Cardiac muscle cell (in vitro differentiated cells and primary cell): ENCODE data around the gene FBXL7. TPM values are rescaled to one million over a fixed set of nuclear protein-coding genes. Genes with fewer than 3 reads are reported as not detected.

Source experiments
- DNase-seq, 2 donors: peaks; one replicate each; pipeline versions ENCODE4 v3.0.0 to v3.0.0-alpha.2; 2010 to 2017; ENCODE audit warnings: low read depth in 1 of 2, low spot score in 1 of 2
- H3K27ac ChIP-seq: fragments of 200-600 bp; sonication (generic); 2 replicates; pipeline ENCODE4 v1.5.1; 2016
- H3K27me3 ChIP-seq: fragments of 200-600 bp; sonication (generic); 2 replicates; pipeline ENCODE4 v1.6.0; 2016; ENCODE audit warnings: control low read depth
- H3K36me3 ChIP-seq: fragments of 200-600 bp; sonication (generic); 2 replicates; pipeline ENCODE4 v1.5.1; 2016; ENCODE audit warnings: control low read depth
- H3K4me1 ChIP-seq: fragments of 200-600 bp; sonication (generic); 2 replicates; pipeline ENCODE4 v1.8.1; 2017; ENCODE audit warnings: low read depth, mild to moderate bottlenecking, mixed run types
- H3K4me3 ChIP-seq: fragments of 200-600 bp; sonication (generic); 2 replicates; pipeline ENCODE4 v1.5.1; 2016; ENCODE audit warnings: mild to moderate bottlenecking
- H3K9me3 ChIP-seq: fragments of 200-600 bp; sonication (generic); 2 replicates; pipeline ENCODE4 v1.5.1; 2017; ENCODE audit warnings: low read depth, mild to moderate bottlenecking, control low read depth
- polyA plus RNA-seq: library from polyadenylated mRNA; unstranded; fragments of >200 nt; fragmentation: Nextera tagmentation; extraction: Ambion mirVana; gene quantifications from 2 replicates; pipeline ENCODE4 v1.2.1, GENCODE V29; 2016
- total RNA-seq: library from RNA; depleted of rRNA; stranded (reverse); fragments of >200 nt; gene quantifications from 2 replicates; pipeline ENCODE4 v1.2.3, GENCODE V29; 2016
- TF ChIP-seq, protein P1 (sequence below): IDR thresholded peaks from 2 replicates; pipeline ENCODE4 v1.5.1; 2012; ENCODE audit warnings: low read depth, mild to moderate bottlenecking, low read length

The FBXL7 gene
- total and polyA plus RNA-seq, 2 experiments from 2014 or later: 16.7 to 22.5 TPM

DNA sequence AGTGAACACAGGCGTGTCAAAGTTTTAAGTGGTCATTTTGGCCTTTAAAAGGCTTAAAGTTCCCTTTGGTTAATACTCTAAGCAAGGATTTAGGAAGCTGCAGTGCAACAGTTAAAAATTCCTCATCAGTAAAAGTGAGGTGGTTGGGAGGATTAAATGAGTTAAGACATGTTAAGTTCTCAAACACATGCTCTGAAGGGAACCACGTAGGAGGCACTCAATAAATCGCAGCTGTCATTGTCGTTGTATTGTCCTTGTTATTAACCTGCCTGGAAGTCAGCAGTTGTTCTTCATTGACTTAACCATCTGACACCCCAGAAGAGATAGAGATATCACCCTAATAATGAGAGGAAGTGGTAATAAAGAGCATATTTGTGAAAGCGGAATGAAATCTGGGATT, 432.1 kb downstream of the FBXL7 start:
- Histone ChIP-seq H3K9me3 (no peaks in the 10 kb centered on the region), H3K4me1 (peaks cover 19% of the 10 kb centered on the region), H3K27ac (no peak overlapping the region), H3K27me3 (no peaks in the 10 kb centered on the region), H3K4me3 (no peak overlapping the region), H3K36me3 (no peaks in the 10 kb centered on the region)
- DNase-seq: no peak
- TF ChIP-seq, protein P1, sequence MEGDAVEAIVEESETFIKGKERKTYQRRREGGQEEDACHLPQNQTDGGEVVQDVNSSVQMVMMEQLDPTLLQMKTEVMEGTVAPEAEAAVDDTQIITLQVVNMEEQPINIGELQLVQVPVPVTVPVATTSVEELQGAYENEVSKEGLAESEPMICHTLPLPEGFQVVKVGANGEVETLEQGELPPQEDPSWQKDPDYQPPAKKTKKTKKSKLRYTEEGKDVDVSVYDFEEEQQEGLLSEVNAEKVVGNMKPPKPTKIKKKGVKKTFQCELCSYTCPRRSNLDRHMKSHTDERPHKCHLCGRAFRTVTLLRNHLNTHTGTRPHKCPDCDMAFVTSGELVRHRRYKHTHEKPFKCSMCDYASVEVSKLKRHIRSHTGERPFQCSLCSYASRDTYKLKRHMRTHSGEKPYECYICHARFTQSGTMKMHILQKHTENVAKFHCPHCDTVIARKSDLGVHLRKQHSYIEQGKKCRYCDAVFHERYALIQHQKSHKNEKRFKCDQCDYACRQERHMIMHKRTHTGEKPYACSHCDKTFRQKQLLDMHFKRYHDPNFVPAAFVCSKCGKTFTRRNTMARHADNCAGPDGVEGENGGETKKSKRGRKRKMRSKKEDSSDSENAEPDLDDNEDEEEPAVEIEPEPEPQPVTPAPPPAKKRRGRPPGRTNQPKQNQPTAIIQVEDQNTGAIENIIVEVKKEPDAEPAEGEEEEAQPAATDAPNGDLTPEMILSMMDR: no peak

DNA sequence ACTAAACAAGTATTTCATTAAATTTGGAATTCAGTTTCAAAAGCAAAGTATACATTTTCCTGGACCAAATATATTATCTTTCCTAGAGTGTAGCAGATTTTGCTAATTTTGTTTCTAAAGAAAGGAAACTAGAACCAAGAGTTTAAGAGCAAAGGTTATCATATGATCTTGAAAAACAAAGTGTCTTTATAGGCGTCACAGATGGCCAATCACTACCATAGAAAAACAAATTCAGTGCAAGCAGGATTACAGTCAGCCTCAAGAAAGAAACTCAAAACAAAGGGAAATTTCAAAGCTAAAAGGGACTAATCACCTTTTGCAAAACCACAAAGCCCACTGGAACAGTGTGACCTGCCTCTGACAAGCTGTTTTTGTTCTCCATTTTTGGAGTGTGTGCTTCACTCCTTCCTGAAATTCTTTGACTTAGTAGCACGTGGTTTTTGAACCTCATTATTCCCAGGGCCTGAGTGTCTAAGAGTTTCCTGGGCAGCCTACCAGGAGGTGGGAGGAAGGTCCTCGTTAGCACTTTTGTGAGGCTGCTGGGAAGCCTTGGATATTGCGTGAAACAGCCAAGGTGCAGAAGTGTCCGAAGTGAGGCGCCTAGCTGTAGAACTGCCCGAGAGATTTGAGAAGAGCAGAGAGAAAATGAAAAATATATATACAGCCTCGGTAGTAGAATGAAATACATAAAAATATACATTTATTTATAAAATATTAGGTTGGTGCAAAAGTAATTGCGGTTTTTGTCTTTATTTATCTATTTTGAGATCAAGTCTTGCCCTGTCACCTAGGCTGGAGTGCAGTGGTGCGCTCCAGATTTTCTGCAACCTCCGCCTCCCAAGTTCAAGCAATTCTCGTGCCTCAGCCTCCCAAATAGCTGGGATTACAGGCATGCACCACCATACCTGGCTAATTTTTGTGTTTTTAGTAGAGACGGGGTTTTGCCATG, 433.6 kb downstream of the FBXL7 start:
- peaks cover 19% of the 10 kb centered on the region for H3K4me1 ChIP-seq
- H3K9me3 ChIP-seq: no peaks in the 10 kb centered on the region
- TF ChIP-seq, protein P1: no peak
- H3K4me3 ChIP-seq: no peak overlapping the region
- peak in 1 of 2 donors; percentile 63 for DNase-seq
- no peaks in the 10 kb centered on the region for H3K36me3 ChIP-seq
- H3K27me3 ChIP-seq: no peaks in the 10 kb centered on the region
- no peak overlapping the region for H3K27ac ChIP-seq

DNA sequence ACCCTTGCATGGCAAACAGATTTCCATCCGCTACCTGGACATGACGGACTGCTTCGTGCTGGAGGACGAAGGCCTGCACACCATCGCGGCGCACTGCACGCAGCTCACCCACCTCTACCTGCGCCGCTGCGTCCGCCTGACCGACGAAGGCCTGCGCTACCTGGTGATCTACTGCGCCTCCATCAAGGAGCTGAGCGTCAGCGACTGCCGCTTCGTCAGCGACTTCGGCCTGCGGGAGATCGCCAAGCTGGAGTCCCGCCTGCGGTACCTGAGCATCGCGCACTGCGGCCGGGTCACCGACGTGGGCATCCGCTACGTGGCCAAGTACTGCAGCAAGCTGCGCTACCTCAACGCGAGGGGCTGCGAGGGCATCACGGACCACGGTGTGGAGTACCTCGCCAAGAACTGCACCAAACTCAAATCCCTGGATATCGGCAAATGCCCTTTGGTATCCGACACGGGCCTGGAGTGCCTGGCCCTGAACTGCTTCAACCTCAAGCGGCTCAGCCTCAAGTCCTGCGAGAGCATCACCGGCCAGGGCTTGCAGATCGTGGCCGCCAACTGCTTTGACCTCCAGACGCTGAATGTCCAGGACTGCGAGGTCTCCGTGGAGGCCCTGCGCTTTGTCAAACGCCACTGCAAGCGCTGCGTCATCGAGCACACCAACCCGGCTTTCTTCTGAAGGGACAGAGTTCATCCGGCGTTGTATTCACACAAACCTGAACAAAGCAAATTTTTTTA, 436.7 kb downstream of the FBXL7 start:
- H3K27ac ChIP-seq: no peak overlapping the region
- DNase-seq: no peak
- no peaks in the 10 kb centered on the region for H3K9me3 ChIP-seq
- no peaks in the 10 kb centered on the region for H3K27me3 ChIP-seq
- no peak overlapping the region for H3K4me3 ChIP-seq
- TF ChIP-seq, protein P1: no peak
- peaks cover 5% of the 10 kb centered on the region for H3K36me3 ChIP-seq
- peaks cover 11% of the 10 kb centered on the region for H3K4me1 ChIP-seq

DNA sequence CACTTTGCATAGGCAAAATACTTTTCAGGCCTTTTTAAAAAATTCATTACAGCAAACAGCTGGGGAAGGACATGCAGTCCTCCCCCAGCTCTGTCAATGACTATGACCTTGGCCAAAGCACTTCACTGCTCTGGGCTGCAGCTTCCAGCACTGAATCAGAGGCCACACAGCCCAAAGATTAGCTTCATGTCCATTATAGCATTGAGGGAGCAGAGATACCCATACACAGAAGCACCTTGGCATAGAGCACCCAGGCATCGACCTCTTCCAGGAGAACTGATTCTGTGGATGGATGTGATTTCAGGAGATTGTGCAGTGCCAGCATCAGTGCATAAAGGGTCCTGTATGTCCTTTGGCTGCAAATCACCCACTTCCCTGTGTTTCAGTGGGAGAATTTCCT, 437.7 kb downstream of the FBXL7 start:
- Histone ChIP-seq H3K4me1 (peaks cover 8% of the 10 kb centered on the region), H3K4me3 (no peak overlapping the region), H3K36me3 (peaks cover 5% of the 10 kb centered on the region), H3K27me3 (no peaks in the 10 kb centered on the region), H3K9me3 (no peaks in the 10 kb centered on the region), H3K27ac (no peak overlapping the region)
- DNase-seq: no peak
- TF ChIP-seq, protein P1: no peak

DNA sequence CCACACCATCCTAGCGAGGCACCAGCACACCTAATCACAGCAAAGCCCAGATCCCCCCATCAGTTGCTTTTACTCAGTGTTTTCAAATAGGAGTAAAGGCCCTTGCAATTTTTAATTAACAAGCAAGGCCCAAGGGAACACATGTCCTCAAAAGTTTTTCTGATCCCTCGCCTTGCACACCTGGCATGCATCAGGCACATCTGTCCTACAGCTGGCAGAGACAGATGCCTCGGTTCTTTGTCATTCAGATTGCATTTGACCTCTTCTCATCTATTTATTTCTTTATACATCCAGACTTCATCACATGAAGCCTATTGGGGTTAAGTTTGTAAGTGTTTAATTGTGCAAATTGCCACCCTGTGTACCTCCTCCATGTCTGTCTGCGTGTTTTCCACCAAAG, 438.2 kb downstream of the FBXL7 start:
- Histone ChIP-seq H3K9me3 (no peaks in the 10 kb centered on the region), H3K4me3 (no peak overlapping the region), H3K4me1 (peaks cover 3% of the 10 kb centered on the region), H3K27ac (no peak overlapping the region), H3K27me3 (no peaks in the 10 kb centered on the region), H3K36me3 (peaks cover 5% of the 10 kb centered on the region)
- DNase-seq: no peak
- TF ChIP-seq, protein P1: no peak
